Panc1 (cell line): ENCODE results near the gene PLBD2.

Experiments used
- CTCF ChIP-seq: fragments of 450-650 bp; IDR thresholded peaks from 2 replicates; pipeline ENCODE4 v1.5.1; 2017; ENCODE audit warnings: mild to moderate bottlenecking
- POLR2AphosphoS5 ChIP-seq: IDR thresholded peaks from 2 replicates; pipeline ENCODE4 v1.6.1; 2012; ENCODE audit warnings: mild to moderate bottlenecking, low read depth, low read length, moderate library complexity
- REST ChIP-seq, 2 experiments: IDR thresholded peaks; 2 replicates each; pipeline ENCODE4 v1.6.1; 2011 to 2012; ENCODE audit warnings: low read depth in 2 of 2, control low read depth in 1 of 2, low read length in 1 of 2, mild to moderate bottlenecking in 1 of 2, moderate library complexity in 1 of 2; ENCODE audit not compliant: insufficient read depth in 1 of 2
- SIN3A ChIP-seq: IDR thresholded peaks from 2 replicates; pipeline ENCODE4 v1.6.1; 2012; ENCODE audit warnings: low read depth, mild to moderate bottlenecking, low read length, moderate library complexity, borderline replicate concordance; ENCODE audit not compliant: insufficient read depth
- TCF7L2 ChIP-seq: IDR thresholded peaks from 2 replicates; pipeline ENCODE4 v1.6.1; 2011; ENCODE audit warnings: mild to moderate bottlenecking, low read depth, low read length, inconsistent platforms

- TF ChIP-seq CTCF (no peak), REST (IDR thresholded peaks at IDR 0.05; ENCODE audit: insufficient read depth in 1 of 2, low read depth in 2 of 2, low read length in 1 of 2) (no peak), SIN3A (no peak), POLR2AphosphoS5 (no peak), TCF7L2 (no peak)
These were observed 22.8 kb downstream of the PLBD2 start for GRCh38 chr12:113381220-113381619.
